Measurements from ENCODE around the gene RB1. TPM values are rescaled to one million over a fixed set of nuclear protein-coding genes. Genes with fewer than 3 reads are reported as not detected.

The RB1 gene
- total RNA-seq, 1 donor from 2014 or later = 34.0 TPM

GRCh38 chr13:48304143-48304876 lies 759 bp downstream of the RB1 start:
- TF ChIP-seq CTCF (IDR thresholded peaks at IDR 0.05; ENCODE audit: unreplicated experiment) = no peak
- Mint-ChIP-seq H3K4me3 (ENCODE audit: low read depth) (peak overlapping the region; percentile 80), H3K36me3 (ENCODE audit: insufficient read depth) (no peaks in the 10 kb centered on the region), H3K4me1 (ENCODE audit: low read depth) (peaks cover 10% of the 10 kb centered on the region), H3K27me3 (no peaks in the 10 kb centered on the region), H3K27ac (peak overlapping the region; percentile 98), H3K9me3 (ENCODE audit: low read depth) (no peaks in the 10 kb centered on the region)
- no peak for DNase-seq (ENCODE audit: low spot score, unreplicated experiment)

- Mint-ChIP-seq H3K36me3 (ENCODE audit: insufficient read depth) (peaks cover 22% of the 10 kb centered on the region), H3K4me3 (ENCODE audit: low read depth) (no peak overlapping the region), H3K27me3 (no peaks in the 10 kb centered on the region), H3K4me1 (ENCODE audit: low read depth) (no peaks in the 10 kb centered on the region), H3K27ac (no peak overlapping the region), H3K9me3 (ENCODE audit: low read depth) (peaks cover 11% of the 10 kb centered on the region)
- no peak for TF ChIP-seq CTCF (IDR thresholded peaks at IDR 0.05; ENCODE audit: unreplicated experiment)
- no peak for DNase-seq (ENCODE audit: low spot score, unreplicated experiment)
Measured at GRCh38 chr13:48311223-48311622, 7.7 kb downstream of the RB1 start.

- Mint-ChIP-seq H3K27ac (no peak overlapping the region), H3K36me3 (ENCODE audit: insufficient read depth) (peaks cover 46% of the 10 kb centered on the region), H3K27me3 (no peaks in the 10 kb centered on the region), H3K4me3 (ENCODE audit: low read depth) (no peak overlapping the region), H3K4me1 (ENCODE audit: low read depth) (no peaks in the 10 kb centered on the region), H3K9me3 (ENCODE audit: low read depth) (peaks cover 16% of the 10 kb centered on the region)
- TF ChIP-seq CTCF (IDR thresholded peaks at IDR 0.05; ENCODE audit: unreplicated experiment) = no peak
- DNase-seq (ENCODE audit: low spot score, unreplicated experiment) = no peak
Measured at GRCh38 chr13:48315969-48316650, 12.6 kb downstream of the RB1 start.

GRCh38 chr13:48316826-48317510 lies 13.4 kb downstream of the RB1 start:
- no peak for DNase-seq (ENCODE audit: low spot score, unreplicated experiment)

More at GRCh38 chr13:48316826-48317510, 13.4 kb downstream of the RB1 start:
- Mint-ChIP-seq H3K27me3 (no peaks in the 10 kb centered on the region), H3K36me3 (ENCODE audit: insufficient read depth) (peaks cover 53% of the 10 kb centered on the region), H3K4me3 (ENCODE audit: low read depth) (no peak overlapping the region), H3K27ac (no peak overlapping the region), H3K4me1 (ENCODE audit: low read depth) (no peaks in the 10 kb centered on the region), H3K9me3 (ENCODE audit: low read depth) (peaks cover 22% of the 10 kb centered on the region)
- no peak for TF ChIP-seq CTCF (IDR thresholded peaks at IDR 0.05; ENCODE audit: unreplicated experiment)
